CMK (cell line): ENCODE data around the gene CSNK1A1.
"Not testable (repeated sequence)": the region's sequence is repeated elsewhere in the genome, so short reads cannot be mapped to it uniquely, and the experiment has no call there.

ENCODE experiments used
- DNase-seq: peaks from one replicate; pipeline ENCODE4 v3.0.0-alpha.2; 2010; ENCODE audit warnings: low read depth

The CSNK1A1 gene

DNA sequence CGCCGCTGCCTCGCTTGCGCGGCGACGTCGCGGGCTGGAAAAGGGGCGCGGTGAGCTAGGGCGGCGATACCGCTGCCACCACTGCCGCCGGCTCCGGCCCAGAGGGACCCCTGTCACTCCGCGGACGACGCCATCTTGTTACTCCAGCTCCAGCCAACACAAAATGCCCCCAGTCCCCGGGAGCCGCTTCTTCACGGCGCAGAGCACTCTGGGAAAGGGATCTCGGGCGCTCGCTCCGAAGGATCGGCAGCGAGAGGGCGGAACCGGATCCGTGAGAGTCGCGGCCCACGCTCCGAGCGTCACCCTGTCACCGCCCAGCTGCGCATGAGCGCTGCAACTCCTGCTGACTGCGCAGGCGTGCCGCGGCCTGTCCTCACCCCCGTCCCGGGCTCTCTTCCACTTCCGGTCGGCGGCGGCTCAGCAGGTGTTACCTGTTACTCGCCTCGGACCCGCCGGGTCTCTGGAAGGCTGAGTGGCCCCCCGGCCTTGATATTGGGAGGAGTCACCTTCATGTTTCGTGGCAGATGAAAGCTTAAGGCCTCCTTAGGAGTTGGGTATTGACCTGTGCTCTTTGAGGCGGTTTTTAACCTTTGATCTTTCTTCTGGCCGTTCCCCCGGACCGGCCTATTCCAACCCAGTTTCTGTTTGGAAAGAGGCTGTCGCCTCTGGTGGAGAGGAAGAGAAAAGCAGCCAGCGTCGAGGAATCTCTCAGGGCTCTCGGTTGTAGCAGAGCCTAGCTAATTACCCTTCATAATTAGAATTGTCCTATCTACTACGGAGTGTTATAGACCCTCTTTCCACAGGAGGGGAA, at the start of gene CSNK1A1:
Gene CSNK1A1, minus strand, starts transcription at position 213 of the 811 bp plus-strand sequence. CDS start 475 bp downstream, outside the sequence.
- peak; percentile 90 for DNase-seq

DNA sequence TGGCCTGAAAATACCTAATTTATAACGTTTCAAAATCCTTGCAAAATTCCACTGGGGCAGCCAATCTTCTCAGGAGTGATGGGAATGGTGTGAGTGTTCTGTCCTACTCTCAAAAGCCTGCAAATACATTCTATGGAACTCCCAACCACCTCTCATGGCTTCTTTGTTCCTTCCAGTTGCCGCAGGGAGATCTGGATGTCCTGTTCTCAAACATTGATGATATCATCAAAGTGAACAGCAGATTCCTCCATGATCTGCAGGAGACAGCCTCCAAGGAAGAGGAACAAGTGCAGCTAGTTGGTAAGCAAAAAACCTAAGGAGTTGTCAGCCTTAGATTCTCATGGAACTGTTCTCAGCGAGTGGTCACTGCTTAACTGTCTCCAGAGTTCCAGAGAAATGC, 49.7 kb upstream of the CSNK1A1 start:
- no peak for DNase-seq

- no peak for DNase-seq
These were observed 48.1 kb upstream of the CSNK1A1 start for GRCh38 chr5:149599375-149599774.

- no peak for DNase-seq
These were observed 47.7 kb upstream of the CSNK1A1 start for GRCh38 chr5:149598966-149599365.

DNA sequence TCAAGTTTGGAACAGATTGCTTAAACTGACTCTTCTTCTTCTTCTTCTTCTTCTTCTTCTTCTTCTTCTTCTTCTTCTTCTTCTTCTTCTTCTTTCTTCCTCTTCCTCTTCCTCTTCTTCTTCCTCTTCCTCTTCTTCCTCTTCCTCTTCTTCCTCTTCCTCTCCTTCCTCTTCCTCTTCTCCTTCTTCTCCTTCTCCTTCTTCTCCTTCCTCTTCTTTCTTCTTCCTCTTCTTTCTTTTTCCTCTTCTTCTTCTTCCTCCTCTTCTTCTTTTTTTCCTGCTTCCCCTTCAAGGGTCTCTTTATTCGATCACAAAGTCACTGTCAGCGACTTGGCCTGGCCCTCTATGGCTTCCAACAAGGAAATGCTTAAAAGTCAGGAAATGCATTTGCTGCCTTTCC, 47.0 kb upstream of the CSNK1A1 start:
- not testable (repeated sequence) for DNase-seq

DNA sequence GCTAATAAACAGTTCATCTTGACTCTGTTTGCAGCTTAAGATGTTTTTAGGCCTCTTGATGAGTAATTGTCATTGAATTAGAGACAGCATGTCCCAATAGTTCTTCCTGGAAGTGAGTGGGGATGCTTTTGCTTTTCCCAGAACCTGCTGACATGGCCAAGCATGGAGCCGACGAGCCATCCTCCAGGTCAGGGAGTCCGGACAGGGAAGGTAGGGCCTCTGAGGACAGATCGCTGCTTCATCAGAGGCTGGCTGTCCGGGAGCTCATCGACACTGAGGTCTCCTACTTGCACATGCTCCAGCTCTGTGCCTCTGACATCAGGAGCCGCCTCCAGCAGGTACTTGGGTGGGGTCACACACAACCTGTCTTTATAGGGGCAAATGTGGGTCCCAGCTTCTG, 46.4 kb upstream of the CSNK1A1 start:
- DNase-seq, result no peak

- DNase-seq, result no peak
These were observed 45.5 kb upstream of the CSNK1A1 start for GRCh38 chr5:149596712-149597111.

DNA sequence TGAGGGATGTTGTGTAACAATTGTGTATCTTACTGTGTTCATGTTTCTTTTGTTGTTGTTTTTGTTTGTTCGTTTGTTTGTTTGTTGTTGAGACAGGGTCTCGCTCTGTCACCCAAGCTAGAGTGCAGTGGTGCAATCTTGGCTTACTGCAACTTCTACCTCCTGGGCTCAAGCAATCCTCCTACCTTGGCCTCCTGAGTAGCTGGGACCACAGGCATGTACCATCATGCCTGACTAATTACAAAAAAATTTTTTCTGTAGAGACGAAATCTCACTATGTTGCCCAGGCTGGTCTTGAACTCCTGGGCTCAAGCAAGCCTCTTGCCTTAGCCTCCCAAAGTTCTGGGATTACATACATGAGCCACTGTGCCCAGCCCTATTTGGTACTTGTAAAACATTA, 43.9 kb upstream of the CSNK1A1 start:
- DNase-seq, result not testable (repeated sequence)

DNA sequence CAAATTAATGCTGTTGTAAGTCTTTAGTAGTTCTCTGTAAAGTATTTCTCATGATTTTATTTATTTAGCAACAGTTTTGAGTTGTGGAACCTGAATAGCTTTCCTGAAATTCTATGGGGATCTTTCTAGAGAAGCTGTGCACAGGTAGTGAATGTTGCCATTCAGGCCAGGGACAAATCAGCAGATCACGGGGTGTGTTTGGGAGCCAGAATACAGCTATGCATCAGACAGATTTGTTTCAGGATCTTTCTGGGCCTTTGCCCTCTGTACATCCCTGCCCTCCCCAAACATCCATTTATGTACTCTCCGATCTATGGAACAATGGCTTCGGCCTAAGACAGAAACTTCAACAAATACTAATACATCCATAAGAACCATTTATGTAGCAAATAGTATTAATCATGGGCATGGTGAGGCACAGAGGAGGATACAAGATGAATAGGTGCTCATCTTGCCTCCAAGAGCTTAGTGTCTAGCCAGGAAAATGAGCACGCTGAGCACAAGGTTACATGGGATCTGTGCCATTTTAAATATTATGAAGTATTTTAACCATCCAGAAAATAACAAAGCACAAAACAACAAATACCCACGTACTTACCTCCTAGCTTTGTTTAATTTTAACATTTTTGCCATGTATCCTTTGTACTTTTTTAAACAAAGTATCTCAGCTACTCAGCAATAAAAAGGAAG, 43.1 kb upstream of the CSNK1A1 start:
- no peak for DNase-seq

- DNase-seq, result no peak
These were observed 42.1 kb upstream of the CSNK1A1 start for GRCh38 chr5:149593370-149593769.

DNA sequence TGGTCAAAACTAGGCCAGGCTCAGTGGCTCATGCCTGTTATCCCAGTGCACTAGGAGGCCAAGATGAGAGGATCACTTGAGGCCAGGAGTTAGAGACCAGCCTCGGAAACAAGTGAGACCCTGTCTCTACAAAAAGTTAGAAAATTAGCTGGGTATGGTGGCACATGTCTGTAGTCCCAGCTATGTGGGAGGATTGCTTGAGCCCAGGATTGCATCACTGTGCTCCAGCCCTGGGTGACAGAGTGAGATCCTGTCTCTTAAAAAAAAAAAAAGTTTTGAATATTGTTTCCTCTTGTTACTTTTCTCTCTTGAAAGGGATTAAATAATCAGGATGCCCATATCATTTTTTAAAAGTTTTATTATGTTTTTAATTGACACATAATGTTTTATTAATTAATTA, 37.7 kb upstream of the CSNK1A1 start:
- DNase-seq, result no peak

DNA sequence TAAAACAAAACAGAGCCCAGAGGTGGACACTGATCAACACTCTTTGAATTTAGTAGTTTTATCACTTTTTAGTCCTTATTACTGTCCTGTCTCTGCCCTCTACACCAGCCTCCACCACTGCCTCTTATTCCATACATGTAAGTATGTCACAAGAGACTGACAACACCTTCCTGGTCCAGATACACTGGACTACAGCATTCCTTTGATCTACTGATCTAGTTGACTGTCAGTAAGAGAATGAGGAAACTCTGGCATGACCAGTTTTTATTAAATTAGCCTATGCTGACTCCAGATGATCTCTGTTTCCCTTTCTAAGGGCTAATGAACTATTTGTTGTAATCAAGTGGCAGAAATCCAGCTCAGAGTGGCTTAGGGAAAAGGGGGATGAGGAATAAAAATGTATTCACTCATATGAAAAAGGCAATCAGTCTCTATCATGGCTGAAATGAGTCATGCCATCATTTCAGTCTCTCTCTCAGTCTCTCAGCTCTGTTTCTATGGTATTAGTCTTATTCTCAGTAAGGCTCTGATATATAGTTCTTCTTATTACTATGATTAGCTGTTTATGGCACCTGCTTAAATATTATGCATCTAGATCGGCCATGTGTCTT, 35.6 kb upstream of the CSNK1A1 start:
- no peak for DNase-seq

DNA sequence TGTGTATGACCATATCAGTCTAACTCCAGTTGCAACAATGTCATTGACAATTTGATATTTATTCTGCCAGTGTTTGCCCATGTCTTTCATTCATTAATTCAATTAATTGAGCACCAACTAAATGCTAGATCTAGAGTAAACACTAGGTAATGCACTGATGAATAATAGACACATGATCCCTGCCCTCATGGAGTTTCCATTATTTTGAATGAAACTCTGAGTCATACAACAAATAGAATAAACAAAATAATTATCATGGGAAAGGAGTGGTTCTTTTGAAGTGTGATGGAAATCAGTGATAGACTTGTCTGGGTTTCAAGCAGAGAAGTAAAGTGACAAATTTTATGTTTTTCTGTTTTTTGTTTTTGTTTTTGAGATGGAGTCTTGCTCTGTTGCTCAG, 34.7 kb upstream of the CSNK1A1 start:
- no peak for DNase-seq

DNA sequence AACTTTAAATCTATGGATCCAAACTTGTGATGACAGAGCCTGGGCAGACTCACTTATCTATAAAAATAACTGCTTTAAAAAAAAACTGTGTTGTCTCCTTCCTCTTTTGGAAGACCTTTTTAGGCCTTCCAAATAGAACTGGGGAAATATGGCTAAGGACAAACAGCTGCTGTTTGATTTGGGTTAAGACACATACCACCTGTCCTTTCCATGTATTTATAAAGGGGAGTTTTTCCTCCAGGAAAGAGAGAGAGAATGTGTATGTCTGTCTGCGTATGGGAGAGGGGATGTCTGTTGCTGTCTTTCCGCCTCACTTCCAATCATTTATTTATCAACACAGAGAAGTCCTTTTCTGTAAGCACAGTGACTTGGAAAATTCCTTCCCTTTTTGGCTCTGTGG, 32.9 kb upstream of the CSNK1A1 start:
- no peak for DNase-seq

DNA sequence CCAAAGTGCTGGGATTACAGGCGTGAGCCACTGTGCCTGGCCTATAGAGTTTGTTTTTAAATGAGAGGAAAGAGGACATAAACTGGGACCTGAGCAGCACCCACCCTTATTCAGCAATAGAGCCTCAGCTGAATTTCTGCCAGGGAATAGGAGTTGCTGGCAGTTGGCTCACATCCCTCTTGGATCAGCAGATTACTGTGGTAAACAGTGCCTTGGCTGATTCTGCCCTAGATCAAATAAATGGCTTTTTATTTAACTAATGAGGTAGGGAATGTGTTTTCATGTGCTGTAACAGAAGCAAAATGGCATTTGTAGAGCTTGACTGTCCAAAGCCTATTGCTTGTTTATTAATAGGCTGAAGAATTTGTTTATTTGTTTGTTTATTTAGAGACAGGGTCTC, 32.2 kb upstream of the CSNK1A1 start:
- no peak for DNase-seq

DNA sequence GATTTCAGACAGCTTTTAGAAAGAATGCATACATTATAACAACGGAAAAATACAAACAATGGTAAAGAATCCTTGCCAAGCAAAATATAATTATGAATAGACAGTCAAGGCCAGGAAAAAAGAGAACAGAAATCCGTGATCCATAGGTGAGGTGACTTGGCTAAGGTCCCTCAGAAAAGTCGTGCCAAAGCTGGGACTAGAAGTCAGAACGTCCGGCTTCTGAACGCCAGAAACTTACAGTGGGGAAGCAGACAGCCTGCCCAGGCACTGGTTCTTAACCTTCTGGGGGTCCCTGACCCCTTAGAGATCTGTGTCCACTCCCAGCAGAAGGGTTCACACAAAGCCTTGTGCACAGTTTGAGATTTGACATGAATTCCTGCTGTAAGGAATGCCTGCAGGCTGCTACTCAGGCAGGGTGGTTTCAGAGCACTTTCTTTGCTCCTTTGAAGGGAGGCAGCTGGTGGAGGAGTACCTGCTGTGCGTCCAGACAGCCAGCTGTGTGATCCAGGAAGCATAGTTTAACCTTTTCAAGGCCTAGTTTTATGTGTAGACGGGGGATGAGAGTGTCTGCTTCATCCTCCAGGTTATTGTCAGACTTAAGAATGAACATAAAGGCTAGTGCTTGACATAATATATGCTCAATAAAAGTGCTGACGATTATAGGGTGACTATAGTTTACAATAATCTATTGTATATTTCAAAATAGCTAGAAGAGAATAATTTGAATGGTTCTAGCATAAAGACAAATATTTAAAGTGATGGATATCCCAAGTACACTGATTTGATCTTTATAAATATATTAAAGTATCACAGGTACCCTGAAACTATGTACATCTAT, 30.9 kb upstream of the CSNK1A1 start:
- no peak for DNase-seq

- no peak for DNase-seq
These were observed 30.1 kb upstream of the CSNK1A1 start, which contains the start of gene ARHGEF37 for GRCh38 chr5:149581192-149581861. ARHGEF37 (plus strand) TSS chr5:149581498; CDS start chr5:149597770, 16,272 bp downstream.

- DNase-seq, result no peak
These were observed 29.6 kb upstream of the CSNK1A1 start for GRCh38 chr5:149580808-149581191.

GRCh38 chr5:149578896-149579295, 27.7 kb upstream of the CSNK1A1 start:
- no peak for DNase-seq

DNA sequence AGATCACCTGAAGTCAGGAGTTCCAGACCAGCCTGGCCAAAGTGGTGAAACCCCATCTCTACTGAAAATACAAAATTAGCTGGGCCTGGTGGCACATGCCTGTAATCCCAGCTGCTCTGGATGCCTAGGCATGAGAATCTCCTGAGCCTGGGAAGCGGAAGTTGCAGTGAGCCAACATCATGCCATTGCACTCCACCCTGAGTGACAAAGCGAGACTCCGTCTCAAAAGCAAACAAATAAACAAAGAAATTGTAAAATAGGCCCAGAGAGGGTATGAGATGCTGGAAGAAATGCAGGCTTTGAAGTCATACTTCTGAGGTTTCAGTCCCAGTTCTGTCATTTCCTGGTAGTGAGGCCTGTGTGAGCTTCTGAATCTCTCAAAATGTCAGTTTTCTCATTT, 24.8 kb upstream of the CSNK1A1 start:
- DNase-seq, result no peak

GRCh38 chr5:149575131-149575530, 23.9 kb upstream of the CSNK1A1 start:
- DNase-seq, result no peak
